ENCODE data around the gene CABP2.
"Not testable (repeated sequence)": the region's sequence is repeated elsewhere in the genome, so short reads cannot be mapped to it uniquely, and the experiment has no call there.

CABP2 gene

DNA sequence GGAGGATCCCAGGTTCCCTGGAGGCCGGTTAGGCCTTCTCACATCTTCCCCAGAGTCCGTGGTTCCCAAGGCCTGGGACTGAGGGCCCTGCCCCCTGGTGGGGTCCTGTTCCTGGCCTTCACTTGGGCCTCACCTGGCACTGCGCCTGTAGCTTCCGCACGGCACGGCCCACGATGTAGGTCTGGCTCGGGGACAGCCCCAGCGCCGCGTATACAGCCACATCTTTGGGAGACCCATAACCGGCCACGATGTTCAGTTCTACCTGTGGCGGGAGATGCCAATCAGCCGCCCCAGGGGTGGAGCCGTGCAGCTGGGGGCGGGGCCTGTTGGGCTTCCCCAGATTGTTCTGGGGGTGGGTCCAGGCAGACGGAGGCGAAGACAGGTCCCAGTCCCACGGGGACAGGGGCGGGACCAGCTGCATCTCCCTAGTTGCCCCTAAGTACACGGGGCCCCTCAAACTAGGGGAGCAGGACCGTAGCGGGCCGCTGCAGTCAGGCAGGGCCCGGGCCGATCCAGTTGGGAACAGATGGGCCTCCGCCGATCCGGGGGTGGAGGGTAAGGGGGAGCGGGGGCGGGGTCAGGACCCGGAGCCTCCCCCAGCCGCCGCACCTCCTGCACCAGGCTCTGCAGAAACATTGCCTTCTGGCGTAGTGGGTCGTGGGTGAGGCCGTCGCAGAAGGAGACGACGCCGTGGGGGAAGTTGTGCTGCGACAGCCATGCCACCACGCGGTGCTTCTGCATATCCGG is 30.3 kb downstream of the CABP2 start:
- no peak for DNase-seq

DNA sequence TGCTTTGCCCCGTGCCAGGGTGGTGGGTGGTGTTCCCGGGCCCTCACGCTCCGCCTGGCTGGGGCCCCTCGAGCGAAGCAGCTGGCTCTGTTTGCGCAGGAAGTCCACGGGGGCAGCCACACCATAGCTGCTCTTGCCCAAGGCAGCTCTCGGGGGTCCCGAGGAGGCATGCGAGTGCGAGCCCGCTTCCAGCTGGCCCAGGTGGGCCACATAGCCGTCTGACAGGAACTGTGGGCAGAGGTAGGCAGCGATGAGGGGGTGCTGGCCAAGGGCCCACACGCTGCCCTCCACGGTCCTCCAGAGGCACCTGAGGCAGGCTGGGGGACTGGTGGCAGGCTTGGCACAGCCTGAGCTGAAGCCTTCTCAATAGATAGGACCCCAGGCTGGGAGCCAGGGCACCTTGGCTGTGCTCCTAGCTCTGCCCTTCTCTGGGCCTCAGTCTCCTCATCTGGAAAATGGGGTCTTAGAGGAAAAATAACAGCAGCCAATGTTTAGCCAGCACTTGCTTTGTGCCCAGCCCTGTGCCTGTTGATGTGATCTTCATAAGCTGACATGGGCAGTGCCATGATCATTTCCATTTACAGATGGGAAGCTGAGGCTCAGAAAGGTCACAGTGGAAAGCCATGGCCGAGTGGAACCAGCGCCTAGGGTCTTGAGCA is 31.0 kb downstream of the CABP2 start:
- DNase-seq: no peak

DNA sequence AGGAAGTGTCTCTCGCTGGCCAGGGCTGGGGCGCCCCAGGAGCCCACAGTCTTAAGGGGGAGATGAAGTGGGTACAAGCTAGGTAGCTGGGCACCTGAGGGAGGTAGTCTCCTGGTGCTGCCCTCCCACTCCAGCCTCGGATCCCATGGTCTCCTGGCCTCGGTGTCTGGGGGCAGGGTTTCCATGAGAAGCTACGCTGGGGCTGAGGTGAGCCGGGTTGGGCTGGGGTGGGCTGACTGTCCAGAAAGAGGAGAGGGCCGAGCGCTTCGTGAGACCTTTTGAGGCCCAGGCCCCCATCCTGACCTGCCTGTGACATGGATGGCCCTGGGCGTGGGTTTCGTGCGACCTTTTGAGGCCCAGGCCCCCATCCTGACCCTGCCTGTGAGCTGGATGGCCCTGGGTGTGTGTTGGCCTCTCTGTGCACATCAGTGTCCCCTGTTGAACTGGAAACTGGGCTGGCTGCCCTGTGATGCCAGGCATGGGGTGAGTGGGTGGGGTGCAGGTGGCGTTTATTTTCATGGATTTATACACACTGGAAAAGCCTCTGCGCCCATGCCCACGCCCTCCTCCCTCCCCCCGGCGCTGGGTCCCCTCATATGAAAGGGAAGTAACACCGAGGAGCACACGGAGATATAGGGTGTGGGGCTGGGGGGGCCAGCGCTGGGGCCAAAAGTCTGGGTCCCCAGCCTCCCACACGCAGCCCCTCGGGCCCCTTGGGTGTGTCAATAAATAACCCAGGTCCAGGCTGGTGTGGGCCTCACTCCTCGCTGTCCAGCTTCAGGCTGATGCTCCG is 31.8 kb downstream of the CABP2 start:
- DNase-seq: no peak

DNA sequence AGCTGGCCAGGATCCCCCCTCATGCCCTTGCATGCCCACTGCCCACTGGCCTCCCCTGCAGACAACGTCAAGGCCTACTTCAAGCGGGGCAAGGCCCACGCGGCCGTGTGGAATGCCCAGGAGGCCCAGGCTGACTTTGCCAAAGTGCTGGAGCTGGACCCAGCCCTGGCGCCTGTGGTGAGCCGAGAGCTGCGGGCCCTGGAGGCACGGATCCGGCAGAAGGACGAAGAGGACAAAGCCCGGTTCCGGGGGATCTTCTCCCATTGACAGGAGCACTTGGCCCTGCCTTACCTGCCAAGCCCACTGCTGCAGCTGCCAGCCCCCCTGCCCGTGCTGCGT is 32.5 kb downstream of the CABP2 start:
- no peak for DNase-seq

DNA sequence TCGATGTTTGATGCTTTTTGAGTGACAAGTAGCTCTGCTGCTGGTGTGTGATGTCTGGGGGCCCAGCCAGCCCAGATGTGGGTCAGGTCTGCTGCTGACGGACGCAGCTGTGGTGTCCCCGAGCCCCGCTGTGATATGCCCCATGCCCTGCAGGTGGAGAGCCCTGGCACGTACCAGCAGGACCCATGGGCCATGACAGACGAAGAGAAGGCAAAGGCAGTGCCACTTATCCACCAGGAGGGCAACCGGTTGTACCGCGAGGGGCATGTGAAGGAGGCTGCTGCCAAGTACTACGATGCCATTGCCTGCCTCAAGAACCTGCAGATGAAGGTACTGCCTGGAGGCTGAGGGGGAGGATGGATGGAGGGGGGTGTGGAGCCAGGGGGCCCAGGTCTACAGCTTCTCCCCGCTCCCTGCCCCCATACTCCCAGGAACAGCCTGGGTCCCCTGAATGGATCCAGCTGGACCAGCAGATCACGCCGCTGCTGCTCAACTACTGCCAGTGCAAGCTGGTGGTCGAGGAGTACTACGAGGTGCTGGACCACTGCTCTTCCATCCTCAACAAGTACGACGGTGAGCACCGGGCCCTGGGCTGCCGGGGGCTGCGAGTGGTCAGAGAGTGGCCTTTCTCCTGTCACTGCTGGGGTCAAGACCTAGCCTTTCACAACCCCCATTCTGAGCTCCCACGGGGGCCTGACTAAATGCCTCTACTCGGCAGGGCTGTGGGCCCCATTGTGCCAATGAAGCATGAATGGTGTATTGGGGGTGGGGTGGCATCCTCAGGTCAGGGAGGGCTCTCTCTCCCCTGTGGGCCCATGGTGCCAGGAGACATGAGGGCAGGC is 33.1 kb downstream of the CABP2 start:
- DNase-seq: no peak

DNA sequence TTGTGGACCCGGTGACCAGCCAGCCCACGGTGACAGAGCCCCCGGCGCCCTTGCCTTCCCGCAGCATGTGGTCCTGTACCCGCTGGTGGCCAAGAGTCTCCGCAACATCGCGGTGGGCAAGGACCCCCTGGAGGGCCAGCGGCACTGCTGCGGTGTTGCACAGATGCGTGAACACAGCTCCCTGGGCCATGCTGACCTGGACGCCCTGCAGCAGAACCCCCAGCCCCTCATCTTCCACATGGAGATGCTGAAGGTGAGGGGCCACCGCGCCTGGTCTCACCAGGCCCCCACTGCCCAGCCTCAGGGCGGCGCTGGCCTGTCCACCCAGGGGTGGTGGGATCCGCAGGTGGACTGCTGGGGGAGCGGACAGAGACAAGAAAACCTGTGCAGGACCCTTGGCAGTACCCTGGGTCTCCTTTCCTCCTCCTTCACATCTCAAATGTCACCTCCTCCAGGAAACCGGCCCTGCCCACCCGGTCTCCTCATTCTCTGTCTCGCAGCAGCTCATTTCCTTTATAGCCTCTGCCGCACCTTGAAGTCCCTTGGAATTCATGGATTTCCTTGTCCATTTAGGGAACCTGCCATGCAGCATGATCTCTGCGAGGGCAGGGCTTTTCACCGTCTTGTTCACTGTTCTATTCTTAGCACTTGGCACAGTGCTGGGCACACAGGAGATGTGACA is 33.9 kb downstream of the CABP2 start:
- no peak for DNase-seq

DNA sequence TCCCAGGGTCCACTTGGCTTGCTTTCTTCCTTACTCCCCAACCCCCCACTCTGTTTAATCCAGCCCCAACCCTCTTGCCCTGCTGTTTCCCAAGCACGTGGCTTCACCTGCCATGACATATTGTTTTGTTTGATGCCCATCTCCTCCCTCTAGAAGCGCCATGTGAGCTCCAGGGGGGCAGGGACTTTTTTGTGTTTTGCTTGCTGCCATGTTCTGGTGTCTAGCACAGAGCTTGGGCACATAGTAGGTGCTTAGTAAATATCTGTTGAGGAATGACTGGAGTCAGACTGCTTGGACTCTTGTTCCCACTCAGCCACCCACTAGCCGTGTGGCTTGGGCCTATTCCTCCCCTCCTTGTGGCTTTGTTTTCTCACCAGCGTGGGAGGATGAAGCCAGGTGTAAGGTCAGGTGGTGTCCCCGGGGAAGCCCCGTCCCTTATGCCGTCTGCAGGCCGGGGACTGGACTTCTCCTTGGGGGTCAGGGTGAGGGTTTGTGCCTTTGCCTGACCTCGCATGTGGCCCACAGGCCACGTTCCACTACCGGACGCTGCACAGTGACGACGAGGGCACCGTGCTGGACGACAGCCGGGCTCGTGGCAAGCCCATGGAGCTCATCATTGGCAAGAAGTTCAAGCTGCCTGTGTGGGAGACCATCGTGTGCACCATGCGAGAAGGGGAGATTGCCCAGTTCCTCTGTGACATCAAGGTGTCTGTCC is 36.6 kb downstream of the CABP2 start:
- no peak for DNase-seq

DNA sequence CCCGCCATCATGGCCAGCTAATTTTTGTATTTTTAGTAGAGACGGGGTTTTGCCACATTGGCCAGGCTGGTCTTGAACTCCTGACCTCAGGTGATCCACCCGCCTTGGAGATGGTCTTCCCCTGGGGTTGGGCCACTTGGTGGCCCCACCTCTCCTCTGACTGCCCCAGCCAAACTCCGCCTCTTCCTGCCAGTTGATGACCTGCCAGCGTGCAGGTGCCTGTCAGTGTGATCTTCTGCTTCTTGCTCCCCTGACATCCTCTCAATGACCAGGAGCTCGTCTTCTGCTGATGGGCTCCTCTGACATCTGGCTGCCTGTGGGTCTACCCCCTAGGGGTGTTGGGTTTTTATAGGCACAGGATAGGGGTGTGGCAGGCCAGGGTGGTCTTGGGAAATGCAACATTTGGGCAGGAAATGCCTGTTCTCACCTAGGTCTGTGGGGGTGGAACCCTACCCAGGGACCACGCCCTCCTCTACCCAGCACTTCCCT is 37.3 kb downstream of the CABP2 start:
- not testable (repeated sequence) for DNase-seq

DNA sequence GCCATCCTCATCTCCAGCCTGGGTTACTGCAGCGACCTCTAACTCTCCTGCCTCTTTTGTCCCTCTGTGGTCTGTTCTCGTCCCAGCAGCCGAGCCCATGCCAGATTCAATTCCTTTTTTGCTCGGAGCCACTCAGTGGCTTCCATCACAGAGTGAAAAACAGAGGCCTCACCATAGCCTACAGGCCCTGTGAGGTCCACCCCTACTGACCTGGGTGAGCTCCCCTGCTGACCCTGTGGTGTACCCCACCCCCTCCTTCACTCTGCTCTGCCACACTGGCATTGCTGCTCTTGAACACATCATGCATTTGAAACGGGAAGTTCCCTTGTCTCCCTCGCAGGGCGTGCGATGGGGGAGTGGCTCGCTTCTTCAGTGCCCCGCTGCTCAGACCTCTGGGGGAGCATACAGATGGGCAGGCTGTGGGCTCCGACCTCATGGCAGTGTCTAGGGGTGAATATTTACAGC is 38.4 kb downstream of the CABP2 start:
- DNase-seq: no peak

DNA sequence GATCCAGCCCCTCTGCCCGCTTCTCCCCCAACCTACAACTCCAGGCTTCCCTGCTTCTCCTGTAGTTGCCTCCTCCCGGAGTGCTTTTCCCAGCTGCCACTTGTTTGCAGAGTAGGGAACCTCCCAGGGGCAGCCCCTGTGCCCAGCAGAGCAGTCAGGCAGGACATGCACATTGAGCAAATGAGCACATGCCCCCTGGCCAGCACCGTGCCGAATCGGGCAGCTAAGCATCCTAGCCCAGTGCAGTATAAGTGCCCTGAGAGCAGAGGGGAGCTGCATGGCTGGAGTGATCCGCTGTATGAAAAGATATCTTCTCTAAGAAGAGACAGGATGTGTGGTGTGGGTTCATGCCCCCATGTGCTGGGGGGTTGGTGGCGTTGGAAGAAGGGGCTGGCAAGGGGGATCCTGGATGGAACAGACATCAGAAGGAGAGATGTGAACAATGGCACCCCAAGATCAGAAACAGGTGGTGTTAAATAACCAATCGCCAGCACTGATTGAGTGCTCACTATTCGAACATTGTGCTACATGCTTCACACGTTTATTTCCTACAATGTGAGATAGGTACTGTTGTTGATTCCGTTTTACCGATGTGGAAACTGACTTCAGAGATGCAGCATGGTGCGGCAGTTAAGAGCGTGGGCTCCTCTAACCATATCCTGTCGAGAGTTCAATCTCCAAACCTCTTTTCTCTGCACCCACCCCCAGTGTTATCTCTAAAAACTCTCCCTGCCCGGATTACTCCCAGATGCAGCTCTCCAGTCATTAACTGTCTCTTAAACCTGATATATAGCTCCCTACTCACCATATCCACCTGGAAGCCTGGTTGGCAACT is 39.2 kb downstream of the CABP2 start:
- no peak for DNase-seq

DNA sequence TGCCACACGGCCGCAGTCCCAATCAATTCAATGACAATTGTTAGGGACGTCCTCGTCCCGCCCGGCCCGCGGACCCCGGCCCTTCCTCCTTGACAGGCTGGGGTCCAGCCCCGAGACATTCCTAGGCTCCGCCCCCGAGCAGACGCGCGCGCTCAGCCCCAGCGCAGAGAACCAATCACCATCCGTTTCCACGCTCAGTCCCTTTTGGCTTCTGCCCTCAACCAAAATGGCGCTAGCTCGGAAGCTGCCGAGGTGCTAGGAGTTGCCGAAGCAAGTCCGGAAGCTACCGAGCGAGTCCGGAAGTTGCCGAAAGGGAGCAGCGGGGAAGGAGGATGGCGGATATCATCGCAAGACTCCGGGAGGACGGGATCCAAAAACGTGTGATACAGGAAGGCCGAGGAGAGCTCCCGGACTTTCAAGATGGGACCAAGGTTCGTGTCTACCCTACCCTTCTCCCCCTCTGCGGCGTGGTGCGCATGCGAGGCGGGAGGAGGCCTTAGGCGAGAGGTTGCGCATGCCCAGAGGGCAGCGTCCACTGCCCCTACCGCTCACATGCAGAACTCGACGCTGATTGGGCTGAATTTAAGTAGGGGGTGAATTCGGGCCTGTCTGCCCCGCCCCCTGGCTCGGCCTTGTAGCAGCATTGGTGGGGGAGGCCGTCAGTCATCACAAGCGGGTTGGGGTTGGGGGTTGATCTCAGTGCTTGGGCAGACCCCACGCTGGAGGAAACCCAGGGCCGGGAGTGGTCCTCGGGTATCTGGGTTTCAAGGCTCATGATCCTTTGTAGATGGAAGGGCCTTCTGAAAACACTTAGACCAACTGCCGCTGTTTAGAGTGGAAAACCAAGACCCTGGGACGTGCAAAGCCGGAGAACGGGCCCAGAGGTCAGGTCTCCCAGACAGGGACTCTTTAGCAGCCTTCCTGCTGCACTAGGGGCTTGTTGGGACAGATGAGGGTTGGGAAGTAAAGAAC is 40.1 kb downstream of the CABP2 start, which contains the start of gene AIP:
AIP (plus strand) TSS at position 200 of the 972 bp plus-strand sequence; CDS start at position 333, 133 bp downstream.
- DNase-seq: peak; percentile 86

DNA sequence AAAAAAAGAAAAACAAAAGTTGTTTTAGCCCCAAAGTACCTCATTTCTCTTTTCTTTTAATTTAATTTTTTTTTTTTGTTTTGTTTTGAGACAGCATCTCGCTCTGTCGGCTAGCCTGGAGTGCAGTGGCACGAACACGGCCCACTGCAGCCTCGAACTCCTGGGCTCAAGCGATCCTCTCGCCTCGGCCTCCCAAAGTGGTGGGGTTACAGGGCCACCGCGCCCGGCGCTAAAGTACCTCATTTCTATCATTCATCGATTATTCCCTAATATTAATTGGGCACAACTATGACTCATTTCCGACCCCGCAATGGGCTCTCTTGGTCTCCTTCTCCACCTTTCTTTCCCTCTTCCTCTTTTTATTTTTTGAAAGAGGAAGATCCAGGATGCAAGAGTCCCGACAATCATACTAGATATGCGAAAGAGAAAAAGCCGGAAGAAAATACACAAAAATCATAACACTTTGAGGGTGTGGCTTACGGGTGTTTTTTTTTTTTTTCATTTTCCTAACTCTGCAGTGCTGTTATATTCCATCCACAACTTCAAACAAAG is 40.9 kb downstream of the CABP2 start:
- DNase-seq: no peak

DNA sequence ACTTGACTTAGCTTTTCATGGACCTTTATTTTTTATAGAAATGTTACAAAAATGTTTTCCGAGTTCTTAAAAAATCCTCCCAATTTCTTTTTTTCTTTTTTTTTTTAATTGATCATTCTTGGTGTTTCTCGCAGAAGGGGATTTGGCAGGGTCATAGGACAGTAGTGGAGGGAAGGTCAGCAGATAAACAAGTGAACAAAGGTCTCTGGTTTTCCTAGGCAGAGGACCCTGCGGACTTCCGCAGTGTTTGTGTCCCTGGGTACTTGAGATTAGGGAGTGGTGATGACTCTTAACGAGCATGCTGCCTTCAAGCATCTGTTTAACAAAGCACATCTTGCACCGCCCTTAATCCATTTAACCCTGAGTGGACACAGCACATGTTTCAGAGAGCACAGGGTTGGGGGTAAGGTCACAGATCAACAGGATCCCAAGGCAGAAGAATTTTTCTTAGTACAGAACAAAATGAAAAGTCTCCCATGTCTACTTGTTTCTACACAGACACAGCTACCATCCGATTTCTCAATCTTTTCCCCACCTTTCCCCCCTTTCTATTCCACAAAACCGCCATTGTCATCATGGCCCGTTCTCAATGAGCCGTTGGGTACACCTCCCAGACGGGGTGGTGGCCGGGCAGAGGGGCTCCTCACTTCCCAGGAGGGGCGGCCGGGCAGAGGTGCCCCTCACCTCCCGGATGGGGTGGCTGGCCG is 45.7 kb downstream of the CABP2 start:
- DNase-seq: not testable (repeated sequence)

DNA sequence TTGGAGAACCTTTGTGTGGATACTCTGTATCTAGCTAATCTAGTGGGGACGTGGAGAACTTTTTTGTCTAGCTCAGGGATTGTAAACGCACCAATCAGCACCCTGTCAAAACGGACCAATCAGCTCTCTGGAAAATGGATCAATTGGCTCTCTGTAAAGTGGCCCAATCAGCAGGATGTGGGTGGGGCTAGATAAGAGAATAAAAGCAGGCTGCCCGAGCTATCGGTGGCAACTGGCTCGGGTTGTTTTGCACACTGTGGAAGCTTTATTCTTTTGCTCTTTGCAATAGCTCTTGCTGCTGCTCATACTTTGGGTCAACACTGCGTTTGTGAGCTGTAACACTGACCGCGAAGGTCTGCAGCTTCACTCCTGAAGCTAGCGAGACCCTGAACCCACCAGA is 46.6 kb downstream of the CABP2 start:
- not testable (repeated sequence) for DNase-seq

DNA sequence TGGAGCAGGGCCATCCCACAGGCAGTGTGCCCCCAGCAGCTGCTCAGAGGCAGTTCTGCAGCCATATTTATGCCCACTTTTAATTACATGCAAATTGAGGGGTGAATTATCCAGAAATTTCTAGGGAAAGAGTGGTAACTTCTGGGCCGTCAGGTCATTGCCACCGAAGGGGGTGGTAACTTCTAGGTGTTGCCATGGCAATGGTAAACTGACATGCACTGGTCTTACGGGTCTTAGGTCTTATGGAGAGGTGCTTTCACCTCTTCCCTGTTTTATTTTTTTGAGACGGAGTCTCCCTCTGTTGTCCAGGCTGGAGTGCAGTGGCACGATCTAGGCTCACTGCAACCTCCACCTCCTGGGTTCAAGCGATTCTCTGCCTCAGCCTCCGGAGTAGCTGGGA is 50.4 kb downstream of the CABP2 start:
- DNase-seq: no peak

DNA sequence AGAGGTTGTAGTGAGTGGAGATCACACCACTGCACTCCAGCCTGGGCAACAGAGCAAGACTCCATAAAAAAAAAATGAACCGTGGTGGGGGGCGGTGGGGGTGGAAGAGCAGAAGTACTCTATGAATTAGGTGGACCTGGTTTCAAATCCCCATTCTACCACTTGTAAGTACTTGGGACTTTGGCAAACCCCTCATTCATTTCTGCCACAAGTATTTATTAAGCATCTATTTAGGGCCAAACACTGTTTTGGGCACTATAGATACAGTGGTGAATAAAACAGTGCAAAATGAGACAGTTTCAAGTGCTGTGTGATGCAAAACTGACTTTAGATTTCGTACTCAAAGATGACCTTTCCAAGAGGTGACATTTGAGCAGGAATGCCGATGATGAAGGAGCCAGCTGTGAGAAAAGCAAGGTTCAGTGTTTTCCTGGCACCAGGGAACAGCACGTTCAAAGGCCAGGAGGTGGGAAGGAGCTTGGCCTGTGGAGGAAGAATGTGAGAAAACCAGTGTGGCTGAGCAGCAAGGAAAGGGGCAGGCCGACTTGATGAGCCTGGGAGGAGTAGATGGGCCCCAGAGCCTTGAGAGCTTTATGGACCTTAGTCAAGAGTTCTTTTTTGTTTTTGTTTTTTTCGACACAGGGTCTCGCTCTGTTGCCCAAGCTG is 52.8 kb downstream of the CABP2 start:
- no peak for DNase-seq

DNA sequence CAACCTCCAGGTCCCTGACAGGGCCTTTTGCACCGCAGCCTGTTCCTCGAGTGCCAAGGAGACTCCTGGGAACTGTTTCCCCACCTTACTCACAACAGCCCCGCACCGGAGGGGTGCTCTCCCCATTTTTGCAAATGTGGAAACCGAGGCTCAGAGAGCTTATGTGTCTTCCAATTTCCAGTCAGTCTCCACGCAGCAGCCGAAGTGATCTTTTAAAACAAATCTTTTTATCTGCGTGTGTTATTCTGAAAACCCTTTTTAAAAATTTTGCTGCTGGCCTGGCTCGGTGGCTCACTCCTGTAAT is 53.8 kb downstream of the CABP2 start:
- no peak for DNase-seq

All from NCI-H187 treated with DMSO at 0.1 percent for 48 hours (cell line).